Smooth muscle cell of the brain vasculature (primary cell): ENCODE results near the gene AOAH.

Source experiments
- DNase-seq: peaks from one replicate; pipeline ENCODE4 v3.0.0-alpha.2; 2012; ENCODE audit warnings: low read depth, low spot score

Gene AOAH

GRCh38 chr7:36630112-36630650 is 94.1 kb downstream of the AOAH start:
- DNase-seq: no peak

- DNase-seq: no peak
Measured at GRCh38 chr7:36629351-36629750, 94.9 kb downstream of the AOAH start.

- DNase-seq: no peak
Measured at GRCh38 chr7:36627836-36628235, 96.5 kb downstream of the AOAH start.

GRCh38 chr7:36626111-36626510 is 98.2 kb downstream of the AOAH start:
- no peak for DNase-seq

GRCh38 chr7:36625247-36625646 is 99.0 kb downstream of the AOAH start:
- DNase-seq: peak; percentile 29

GRCh38 chr7:36623247-36623646 is 101.0 kb downstream of the AOAH start:
- no peak for DNase-seq

GRCh38 chr7:36621396-36621795 is 102.9 kb downstream of the AOAH start:
- DNase-seq: no peak

GRCh38 chr7:36620166-36620708 is 104.1 kb downstream of the AOAH start:
- DNase-seq: no peak

- no peak for DNase-seq
Measured at GRCh38 chr7:36617408-36617807, 106.9 kb downstream of the AOAH start.

GRCh38 chr7:36615852-36616540 is 108.3 kb downstream of the AOAH start:
- DNase-seq: no peak

GRCh38 chr7:36614959-36615358 is 109.3 kb downstream of the AOAH start:
- DNase-seq: no peak

- no peak for DNase-seq
Measured at GRCh38 chr7:36613031-36613614, 111.2 kb downstream of the AOAH start.

GRCh38 chr7:36611703-36612102 is 112.6 kb downstream of the AOAH start:
- no peak for DNase-seq

- DNase-seq: no peak
Measured at GRCh38 chr7:36607721-36608095, 116.6 kb downstream of the AOAH start.

- no peak for DNase-seq
Measured at GRCh38 chr7:36606976-36607720, 117.1 kb downstream of the AOAH start.

- DNase-seq: no peak
Measured at GRCh38 chr7:36606153-36606975, 117.9 kb downstream of the AOAH start.

- no peak for DNase-seq
Measured at GRCh38 chr7:36605261-36606051, 118.8 kb downstream of the AOAH start.

- DNase-seq: no peak
Measured at GRCh38 chr7:36604806-36605205, 119.5 kb downstream of the AOAH start.

- DNase-seq: no peak
Measured at GRCh38 chr7:36602934-36603887, 121.1 kb downstream of the AOAH start.

- no peak for DNase-seq
Measured at GRCh38 chr7:36602511-36602910, 121.8 kb downstream of the AOAH start.
